Fibroblast of mammary gland (primary cell): Measurements from ENCODE around the gene ACE.

Source experiments
- DNase-seq: peaks from one replicate; pipeline ENCODE4 v3.0.0-alpha.2; 2010; ENCODE audit warnings: low read depth
- H3K4me3 ChIP-seq: 2 replicates; pipeline ENCODE4 v1.5.1; 2011; ENCODE audit warnings: low read depth, mild to moderate bottlenecking, low read length, moderate library complexity; ENCODE audit not compliant: control insufficient read depth
- TF ChIP-seq, protein P1 (sequence below): conservative IDR thresholded peaks from 2 replicates; pipeline ENCODE4 v1.5.1; 2011; ENCODE audit warnings: low read depth, low read length, inconsistent platforms; ENCODE audit not compliant: control insufficient read depth, insufficient read depth

Gene ACE

DNA sequence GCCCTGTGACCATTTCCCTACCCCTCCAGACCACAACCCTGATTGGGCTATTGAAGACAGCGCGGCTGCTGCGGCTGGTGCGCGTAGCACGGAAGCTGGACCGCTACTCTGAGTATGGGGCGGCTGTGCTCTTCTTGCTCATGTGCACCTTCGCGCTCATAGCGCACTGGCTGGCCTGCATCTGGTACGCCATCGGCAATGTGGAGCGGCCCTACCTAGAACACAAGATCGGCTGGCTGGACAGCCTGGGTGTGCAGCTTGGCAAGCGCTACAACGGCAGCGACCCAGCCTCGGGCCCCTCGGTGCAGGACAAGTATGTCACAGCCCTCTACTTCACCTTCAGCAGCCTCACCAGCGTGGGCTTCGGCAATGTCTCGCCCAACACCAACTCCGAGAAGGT, 58.8 kb downstream of the ACE start:
- no peak for DNase-seq
- TF ChIP-seq, protein P1, sequence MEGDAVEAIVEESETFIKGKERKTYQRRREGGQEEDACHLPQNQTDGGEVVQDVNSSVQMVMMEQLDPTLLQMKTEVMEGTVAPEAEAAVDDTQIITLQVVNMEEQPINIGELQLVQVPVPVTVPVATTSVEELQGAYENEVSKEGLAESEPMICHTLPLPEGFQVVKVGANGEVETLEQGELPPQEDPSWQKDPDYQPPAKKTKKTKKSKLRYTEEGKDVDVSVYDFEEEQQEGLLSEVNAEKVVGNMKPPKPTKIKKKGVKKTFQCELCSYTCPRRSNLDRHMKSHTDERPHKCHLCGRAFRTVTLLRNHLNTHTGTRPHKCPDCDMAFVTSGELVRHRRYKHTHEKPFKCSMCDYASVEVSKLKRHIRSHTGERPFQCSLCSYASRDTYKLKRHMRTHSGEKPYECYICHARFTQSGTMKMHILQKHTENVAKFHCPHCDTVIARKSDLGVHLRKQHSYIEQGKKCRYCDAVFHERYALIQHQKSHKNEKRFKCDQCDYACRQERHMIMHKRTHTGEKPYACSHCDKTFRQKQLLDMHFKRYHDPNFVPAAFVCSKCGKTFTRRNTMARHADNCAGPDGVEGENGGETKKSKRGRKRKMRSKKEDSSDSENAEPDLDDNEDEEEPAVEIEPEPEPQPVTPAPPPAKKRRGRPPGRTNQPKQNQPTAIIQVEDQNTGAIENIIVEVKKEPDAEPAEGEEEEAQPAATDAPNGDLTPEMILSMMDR = no peak
- no peak overlapping the region for H3K4me3 ChIP-seq

DNA sequence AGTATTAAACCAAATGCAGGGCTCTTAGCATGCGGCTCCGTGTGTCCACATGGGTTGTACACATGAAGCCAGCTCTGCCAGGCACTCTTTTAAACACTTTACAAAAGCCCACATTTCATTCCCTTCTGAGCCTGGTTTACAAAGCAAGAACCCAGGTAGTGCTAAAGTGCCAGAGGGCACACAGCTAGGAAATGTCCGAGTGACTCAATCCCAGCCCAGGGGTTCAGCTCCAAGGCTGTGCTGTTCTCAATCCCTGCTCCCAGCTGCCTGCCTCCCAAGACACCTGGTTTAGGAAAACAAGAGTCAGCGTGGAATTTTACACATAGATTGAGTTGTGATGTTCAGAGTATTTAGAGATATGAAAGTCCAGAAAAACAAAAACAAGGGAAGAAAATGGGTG, 60.1 kb downstream of the ACE start:
- DNase-seq = no peak
- H3K4me3 ChIP-seq = no peak overlapping the region
- TF ChIP-seq, protein P1 = no peak

GRCh38 chr17:63537991-63538692, 61.3 kb downstream of the ACE start:
- no peak overlapping the region for H3K4me3 ChIP-seq
- TF ChIP-seq, protein P1 = no peak
- no peak for DNase-seq

GRCh38 chr17:63538693-63539595, 62.1 kb downstream of the ACE start:
- no peak overlapping the region for H3K4me3 ChIP-seq
- no peak for DNase-seq
- TF ChIP-seq, protein P1 = no peak

DNA sequence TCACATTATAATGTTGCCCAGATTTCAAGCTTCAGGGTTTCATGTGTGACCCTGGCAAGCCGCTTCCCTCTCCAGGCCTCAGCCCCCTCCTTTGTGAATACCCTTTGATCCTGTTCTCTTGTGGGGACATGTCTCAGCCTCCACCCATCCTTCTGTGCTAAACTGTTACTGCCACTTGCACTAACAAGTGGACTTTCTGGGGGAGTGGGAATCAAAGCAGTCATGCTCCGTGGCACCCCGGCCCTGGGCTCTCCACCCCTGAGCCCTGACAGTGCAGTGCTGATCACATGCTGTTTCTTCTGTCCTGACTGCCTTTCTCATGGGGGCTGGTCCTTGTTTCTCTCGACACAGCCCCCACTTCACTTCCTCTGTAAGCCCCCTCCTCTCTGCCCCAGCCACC, 63.7 kb downstream of the ACE start:
- TF ChIP-seq, protein P1 = no peak
- no peak overlapping the region for H3K4me3 ChIP-seq
- no peak for DNase-seq

- TF ChIP-seq, protein P1 = no peak
- DNase-seq = no peak
- H3K4me3 ChIP-seq = no peak overlapping the region
These were observed 65.3 kb downstream of the ACE start for GRCh38 chr17:63542218-63542545.
